Mesothelial cell of epicardium (in vitro differentiated cells): Measurements from ENCODE around the gene C2orf78. TPM values are rescaled to one million over a fixed set of nuclear protein-coding genes. Genes with fewer than 3 reads are reported as not detected.
"Not testable (repeated sequence)": the region's sequence is repeated elsewhere in the genome, so short reads cannot be mapped to it uniquely, and the experiment has no call there.

Experiments used
- DNase-seq, 2 experiments: peaks; one replicate each; pipeline ENCODE4 v3.0.0; 2021; ENCODE audit warnings: low spot score in 2 of 2; ENCODE audit not compliant: unreplicated experiment in 2 of 2
- H3K27ac Mint-ChIP-seq: 2 replicates; pipeline ENCODE4 v1.8.0; 2021; ENCODE audit warnings: mixed read lengths
- H3K27me3 Mint-ChIP-seq: 2 replicates; pipeline ENCODE4 v1.8.0; 2021; ENCODE audit warnings: low read depth, mixed read lengths
- H3K36me3 Mint-ChIP-seq: 2 replicates; pipeline ENCODE4 v1.8.0; 2021; ENCODE audit warnings: mixed read lengths
- H3K4me1 Mint-ChIP-seq: 2 replicates; pipeline ENCODE4 v1.8.0; 2021; ENCODE audit warnings: mixed read lengths
- H3K4me3 Mint-ChIP-seq: 2 replicates; pipeline ENCODE4 v1.8.0; 2021; ENCODE audit warnings: mild to moderate bottlenecking, moderate library complexity, mixed read lengths
- H3K9me3 Mint-ChIP-seq: 2 replicates; pipeline ENCODE4 v1.8.0; 2021; ENCODE audit warnings: mixed read lengths
- total RNA-seq: library from RNA; stranded (reverse); gene quantifications from 3 replicates; pipeline ENCODE4 v1.2.1, GENCODE V29; 2021
- TF ChIP-seq, protein P1 (sequence below): fragments of 200-600 bp; sonication (generic); IDR thresholded peaks from one replicate; pipeline ENCODE4 v1.5.0; 2021; ENCODE audit warnings: antibody characterized with exemption; ENCODE audit not compliant: unreplicated experiment

The C2orf78 gene
- total RNA-seq, 1 donor from 2014 or later: not detected

- no peak for DNase-seq
- no peaks in the 10 kb centered on the region for H3K4me1 Mint-ChIP-seq
- no peak overlapping the region for H3K4me3 Mint-ChIP-seq
- peaks cover 5% of the 10 kb centered on the region for H3K27me3 Mint-ChIP-seq
- TF ChIP-seq, protein P1, sequence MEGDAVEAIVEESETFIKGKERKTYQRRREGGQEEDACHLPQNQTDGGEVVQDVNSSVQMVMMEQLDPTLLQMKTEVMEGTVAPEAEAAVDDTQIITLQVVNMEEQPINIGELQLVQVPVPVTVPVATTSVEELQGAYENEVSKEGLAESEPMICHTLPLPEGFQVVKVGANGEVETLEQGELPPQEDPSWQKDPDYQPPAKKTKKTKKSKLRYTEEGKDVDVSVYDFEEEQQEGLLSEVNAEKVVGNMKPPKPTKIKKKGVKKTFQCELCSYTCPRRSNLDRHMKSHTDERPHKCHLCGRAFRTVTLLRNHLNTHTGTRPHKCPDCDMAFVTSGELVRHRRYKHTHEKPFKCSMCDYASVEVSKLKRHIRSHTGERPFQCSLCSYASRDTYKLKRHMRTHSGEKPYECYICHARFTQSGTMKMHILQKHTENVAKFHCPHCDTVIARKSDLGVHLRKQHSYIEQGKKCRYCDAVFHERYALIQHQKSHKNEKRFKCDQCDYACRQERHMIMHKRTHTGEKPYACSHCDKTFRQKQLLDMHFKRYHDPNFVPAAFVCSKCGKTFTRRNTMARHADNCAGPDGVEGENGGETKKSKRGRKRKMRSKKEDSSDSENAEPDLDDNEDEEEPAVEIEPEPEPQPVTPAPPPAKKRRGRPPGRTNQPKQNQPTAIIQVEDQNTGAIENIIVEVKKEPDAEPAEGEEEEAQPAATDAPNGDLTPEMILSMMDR: no peak
- no peak overlapping the region for H3K27ac Mint-ChIP-seq
- H3K9me3 Mint-ChIP-seq: peaks cover 11% of the 10 kb centered on the region
- peaks cover 41% of the 10 kb centered on the region for H3K36me3 Mint-ChIP-seq
Measured at GRCh38 chr2:73746015-73746876, 37.7 kb upstream of the C2orf78 start.

GRCh38 chr2:73746877-73747208 is 37.1 kb upstream of the C2orf78 start:
- H3K9me3 Mint-ChIP-seq: peaks cover 11% of the 10 kb centered on the region
- TF ChIP-seq, protein P1: no peak
- no peaks in the 10 kb centered on the region for H3K4me1 Mint-ChIP-seq
- H3K27ac Mint-ChIP-seq: no peak overlapping the region
- no peak for DNase-seq
- H3K4me3 Mint-ChIP-seq: no peak overlapping the region
- no peaks in the 10 kb centered on the region for H3K27me3 Mint-ChIP-seq
- H3K36me3 Mint-ChIP-seq: peaks cover 42% of the 10 kb centered on the region

- no peak overlapping the region for H3K4me3 Mint-ChIP-seq
- no peaks in the 10 kb centered on the region for H3K4me1 Mint-ChIP-seq
- no peaks in the 10 kb centered on the region for H3K27me3 Mint-ChIP-seq
- TF ChIP-seq, protein P1: no peak
- H3K27ac Mint-ChIP-seq: no peak overlapping the region
- H3K36me3 Mint-ChIP-seq: peaks cover 47% of the 10 kb centered on the region
- no peak for DNase-seq
- H3K9me3 Mint-ChIP-seq: peaks cover 9% of the 10 kb centered on the region
Measured at GRCh38 chr2:73749314-73749713, 34.7 kb upstream of the C2orf78 start.

- H3K27me3 Mint-ChIP-seq, H3K27ac Mint-ChIP-seq, DNase-seq, H3K4me1 Mint-ChIP-seq, H3K4me3 Mint-ChIP-seq, H3K9me3 Mint-ChIP-seq: not testable (repeated sequence)
- peaks cover 49% of the 10 kb centered on the region for H3K36me3 Mint-ChIP-seq
Measured at GRCh38 chr2:73754332-73754731, 29.7 kb upstream of the C2orf78 start.

DNA sequence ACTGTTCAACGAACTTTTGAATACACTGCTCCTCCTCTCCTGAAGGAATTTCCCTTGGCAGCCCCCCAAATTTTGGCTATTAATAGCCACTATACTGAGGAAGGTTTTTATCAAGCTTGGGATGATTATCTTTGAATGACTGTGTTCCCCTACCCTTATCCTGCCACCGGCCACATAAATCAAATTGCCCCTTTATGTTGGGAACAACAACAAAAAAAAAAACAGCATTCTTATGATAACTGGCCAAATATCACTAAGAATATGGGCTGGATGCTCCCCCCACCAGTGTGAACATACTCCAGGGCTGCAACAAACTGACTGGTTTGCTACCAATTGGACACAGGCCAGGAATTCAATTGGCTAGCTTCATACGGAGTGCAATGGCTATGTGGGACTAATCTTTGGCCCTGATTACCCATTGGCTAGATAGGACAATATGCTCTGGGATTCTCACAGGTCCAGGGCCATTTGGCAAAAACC is 24.7 kb upstream of the C2orf78 start:
- Mint-ChIP-seq H3K27ac (peak overlapping the region; percentile 22), H3K4me1 (peaks cover 4% of the 10 kb centered on the region), H3K4me3 (no peak overlapping the region), H3K27me3 (no peaks in the 10 kb centered on the region), H3K36me3 (peaks cover 46% of the 10 kb centered on the region), H3K9me3 (peaks cover 4% of the 10 kb centered on the region)
- DNase-seq: no peak
- TF ChIP-seq, protein P1: no peak

GRCh38 chr2:73759904-73760303 is 24.1 kb upstream of the C2orf78 start:
- Mint-ChIP-seq H3K36me3 (peaks cover 41% of the 10 kb centered on the region), H3K4me3 (no peak overlapping the region)
- TF ChIP-seq, protein P1: no peak

More at GRCh38 chr2:73759904-73760303, 24.1 kb upstream of the C2orf78 start:
- Mint-ChIP-seq H3K9me3 (no peaks in the 10 kb centered on the region), H3K27me3 (no peaks in the 10 kb centered on the region), H3K4me1 (peaks cover 4% of the 10 kb centered on the region), H3K27ac (no peak overlapping the region)
- no peak for DNase-seq
